Skeletal muscle satellite cell (primary cell): Measurements from ENCODE around the gene PLEKHA7.
"Not testable (repeated sequence)": the region's sequence is repeated elsewhere in the genome, so short reads cannot be mapped to it uniquely, and the experiment has no call there.

Source experiments
- H3K27me3 ChIP-seq: 2 replicates; pipeline ENCODE4 v1.7.0; 2013; ENCODE audit warnings: low read length; ENCODE audit not compliant: control insufficient read depth, insufficient read depth
- H3K36me3 ChIP-seq: 2 replicates; pipeline ENCODE4 v1.7.0; 2013; ENCODE audit warnings: mild to moderate bottlenecking, control low read depth, low read length; ENCODE audit not compliant: insufficient read depth
- H3K4me1 ChIP-seq: 2 replicates; pipeline ENCODE4 v1.7.0; 2013; ENCODE audit warnings: low read length; ENCODE audit not compliant: control insufficient read depth, insufficient read depth
- H3K4me2 ChIP-seq: 2 replicates; pipeline ENCODE4 v1.7.0; 2013; ENCODE audit warnings: mild to moderate bottlenecking, low read length
- H3K4me3 ChIP-seq: 2 replicates; pipeline ENCODE4 v1.7.0; 2013; ENCODE audit warnings: low read length
- H3K9ac ChIP-seq: 2 replicates; pipeline ENCODE4 v1.7.0; 2013; ENCODE audit warnings: mild to moderate bottlenecking, low read depth, low read length, moderate library complexity
- H3K9me3 ChIP-seq: replicated peaks from 2 replicates; pipeline ENCODE4 v1.7.0; 2013; ENCODE audit warnings: mild to moderate bottlenecking, control low read depth, low read length

Gene PLEKHA7

GRCh38 chr11:16899708-16900303, 114.4 kb downstream of the PLEKHA7 start:
- H3K36me3 ChIP-seq: no peaks in the 10 kb centered on the region
- peaks cover 19% of the 10 kb centered on the region for H3K4me1 ChIP-seq
- H3K4me3 ChIP-seq: no peak overlapping the region
- no peaks in the 10 kb centered on the region for H3K9me3 ChIP-seq
- no peak overlapping the region for H3K4me2 ChIP-seq
- H3K27me3 ChIP-seq: no peaks in the 10 kb centered on the region
- no peak overlapping the region for H3K9ac ChIP-seq

- no peaks in the 10 kb centered on the region for H3K9me3 ChIP-seq
- H3K4me3 ChIP-seq: no peak overlapping the region
- H3K36me3 ChIP-seq: no peaks in the 10 kb centered on the region
- H3K27me3 ChIP-seq: no peaks in the 10 kb centered on the region
- no peak overlapping the region for H3K4me2 ChIP-seq
- H3K4me1 ChIP-seq: peaks cover 18% of the 10 kb centered on the region
- H3K9ac ChIP-seq: no peak overlapping the region
These were observed 115.8 kb downstream of the PLEKHA7 start for GRCh38 chr11:16898274-16898985.

GRCh38 chr11:16897470-16898061, 116.6 kb downstream of the PLEKHA7 start:
- Histone ChIP-seq H3K4me3 (no peak overlapping the region), H3K9me3 (no peaks in the 10 kb centered on the region)

GRCh38 chr11:16896729-16897469, 117.3 kb downstream of the PLEKHA7 start:
- H3K9ac ChIP-seq: no peak overlapping the region
- no peaks in the 10 kb centered on the region for H3K36me3 ChIP-seq
- no peak overlapping the region for H3K4me3 ChIP-seq
- H3K4me1 ChIP-seq: peaks cover 14% of the 10 kb centered on the region
- H3K4me2 ChIP-seq: no peak overlapping the region
- H3K27me3 ChIP-seq: no peaks in the 10 kb centered on the region
- no peaks in the 10 kb centered on the region for H3K9me3 ChIP-seq

More at GRCh38 chr11:16897470-16898061, 116.6 kb downstream of the PLEKHA7 start:
- no peak overlapping the region for H3K9ac ChIP-seq
- H3K4me2 ChIP-seq: no peak overlapping the region
- peaks cover 15% of the 10 kb centered on the region for H3K4me1 ChIP-seq
- H3K36me3 ChIP-seq: no peaks in the 10 kb centered on the region
- no peaks in the 10 kb centered on the region for H3K27me3 ChIP-seq

- no peak overlapping the region for H3K4me2 ChIP-seq
- no peak overlapping the region for H3K9ac ChIP-seq
- no peak overlapping the region for H3K4me3 ChIP-seq
- no peaks in the 10 kb centered on the region for H3K27me3 ChIP-seq
- no peaks in the 10 kb centered on the region for H3K9me3 ChIP-seq
- H3K4me1 ChIP-seq: peaks cover 23% of the 10 kb centered on the region
- H3K36me3 ChIP-seq: no peaks in the 10 kb centered on the region
These were observed 118.9 kb downstream of the PLEKHA7 start for GRCh38 chr11:16895306-16895705.

GRCh38 chr11:16893456-16894066, 120.7 kb downstream of the PLEKHA7 start:
- Histone ChIP-seq H3K4me1 (peaks cover 23% of the 10 kb centered on the region), H3K36me3 (no peaks in the 10 kb centered on the region), H3K9me3 (no peaks in the 10 kb centered on the region)

GRCh38 chr11:16891964-16892363, 122.2 kb downstream of the PLEKHA7 start:
- Histone ChIP-seq H3K36me3 (no peaks in the 10 kb centered on the region), H3K4me3 (no peak overlapping the region), H3K9ac (peak overlapping the region; percentile 22), H3K4me2 (peak overlapping the region; percentile 12), H3K27me3 (no peaks in the 10 kb centered on the region), H3K4me1 (peaks cover 23% of the 10 kb centered on the region), H3K9me3 (no peaks in the 10 kb centered on the region)

More at GRCh38 chr11:16893456-16894066, 120.7 kb downstream of the PLEKHA7 start:
- Histone ChIP-seq H3K27me3 (no peaks in the 10 kb centered on the region), H3K9ac (no peak overlapping the region), H3K4me2 (no peak overlapping the region), H3K4me3 (no peak overlapping the region)

DNA sequence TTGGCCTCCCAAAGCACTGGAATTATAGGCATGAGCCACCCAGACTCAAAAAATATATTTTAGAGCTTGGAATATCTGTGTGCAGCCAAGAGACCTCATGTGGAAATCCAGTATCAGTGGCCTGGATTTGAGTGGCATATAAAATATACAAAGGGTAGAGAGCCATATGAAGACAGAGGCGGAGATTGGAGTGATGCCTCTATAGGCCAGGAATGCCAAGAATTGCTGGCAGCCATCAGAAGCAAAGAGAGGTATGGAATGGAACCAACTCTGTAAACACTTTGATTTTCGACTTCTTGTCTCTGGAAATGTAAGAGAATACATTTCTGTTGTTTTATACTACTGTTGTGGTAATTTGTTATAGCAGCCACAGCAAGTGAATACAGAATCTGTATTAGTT, 123.0 kb downstream of the PLEKHA7 start:
- Histone ChIP-seq H3K4me1 (peaks cover 23% of the 10 kb centered on the region), H3K4me3 (no peak overlapping the region), H3K36me3 (no peaks in the 10 kb centered on the region), H3K27me3 (no peaks in the 10 kb centered on the region), H3K4me2 (peak overlapping the region; percentile 12), H3K9me3 (no peaks in the 10 kb centered on the region), H3K9ac (peak overlapping the region; percentile 22)

DNA sequence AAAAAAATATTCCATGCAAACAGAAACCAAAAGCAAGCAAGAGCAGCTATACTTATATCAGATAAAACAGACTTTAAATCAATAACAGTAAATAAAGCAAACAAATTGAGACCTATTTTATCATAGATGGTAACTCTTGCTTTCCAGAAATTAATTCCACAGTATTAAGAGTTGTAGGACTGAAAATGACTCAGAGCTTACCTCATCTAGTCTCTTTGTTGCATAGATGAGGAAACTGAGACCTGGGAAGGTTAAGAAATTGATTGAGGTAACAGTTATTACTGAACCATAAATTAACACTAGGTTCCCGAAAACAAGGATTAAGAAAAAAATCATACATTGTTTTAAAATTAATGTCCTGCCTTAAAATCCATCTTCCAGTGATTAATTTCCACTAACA, 123.8 kb downstream of the PLEKHA7 start:
- Histone ChIP-seq H3K9me3 (no peaks in the 10 kb centered on the region), H3K36me3 (no peaks in the 10 kb centered on the region), H3K4me1 (peaks cover 23% of the 10 kb centered on the region), H3K4me3 (no peak overlapping the region), H3K4me2 (no peak overlapping the region), H3K9ac (no peak overlapping the region), H3K27me3 (no peaks in the 10 kb centered on the region)

GRCh38 chr11:16889905-16890304, 124.3 kb downstream of the PLEKHA7 start:
- Histone ChIP-seq H3K9ac (no peak overlapping the region), H3K36me3 (no peaks in the 10 kb centered on the region), H3K9me3 (no peaks in the 10 kb centered on the region), H3K4me1 (peaks cover 23% of the 10 kb centered on the region), H3K4me3 (no peak overlapping the region), H3K27me3 (no peaks in the 10 kb centered on the region), H3K4me2 (no peak overlapping the region)

GRCh38 chr11:16889010-16889409, 125.2 kb downstream of the PLEKHA7 start:
- H3K9ac ChIP-seq, H3K36me3 ChIP-seq, H3K4me2 ChIP-seq, H3K27me3 ChIP-seq, H3K9me3 ChIP-seq, H3K4me3 ChIP-seq: not testable (repeated sequence)
- H3K4me1 ChIP-seq: peaks cover 23% of the 10 kb centered on the region
